ENCODE measurements around the gene CCR5AS.

DNA sequence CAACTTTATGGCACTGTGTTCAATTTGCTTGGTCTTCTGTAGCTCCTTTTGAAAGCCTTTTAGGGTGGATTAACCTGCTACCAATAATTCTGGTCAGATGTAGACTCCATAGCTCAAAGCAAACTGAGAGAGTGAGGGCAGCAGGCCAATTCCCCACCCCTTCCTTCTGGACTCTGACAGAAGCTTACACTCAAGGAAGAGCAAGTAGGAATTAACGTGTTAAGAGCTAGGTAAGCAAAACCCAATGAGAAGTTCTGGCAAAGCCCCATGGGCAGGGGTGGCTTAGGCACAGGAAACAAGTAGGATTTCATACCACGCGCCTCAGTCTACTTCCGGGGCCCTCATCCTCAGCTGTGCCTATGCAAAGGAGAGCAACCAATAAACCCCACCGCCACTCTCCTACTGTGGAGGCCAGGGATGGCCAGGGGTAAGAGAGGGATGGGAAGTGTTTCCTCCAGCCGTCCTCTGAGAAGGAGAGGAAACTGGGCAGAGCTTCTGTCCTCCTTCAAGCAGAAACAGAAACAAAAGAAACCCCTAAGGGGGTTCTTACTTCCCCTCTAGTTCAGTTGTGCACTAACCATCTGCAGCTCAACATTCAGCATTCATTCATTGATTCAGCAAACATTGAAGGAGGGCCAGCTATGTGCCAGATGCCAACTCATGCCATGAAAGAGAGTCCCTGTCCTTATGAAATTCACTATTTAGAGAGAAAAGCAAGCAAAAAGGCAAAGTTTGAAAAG is 23.5 kb downstream of the CCR5AS start:
- TF ChIP-seq, protein P1, sequence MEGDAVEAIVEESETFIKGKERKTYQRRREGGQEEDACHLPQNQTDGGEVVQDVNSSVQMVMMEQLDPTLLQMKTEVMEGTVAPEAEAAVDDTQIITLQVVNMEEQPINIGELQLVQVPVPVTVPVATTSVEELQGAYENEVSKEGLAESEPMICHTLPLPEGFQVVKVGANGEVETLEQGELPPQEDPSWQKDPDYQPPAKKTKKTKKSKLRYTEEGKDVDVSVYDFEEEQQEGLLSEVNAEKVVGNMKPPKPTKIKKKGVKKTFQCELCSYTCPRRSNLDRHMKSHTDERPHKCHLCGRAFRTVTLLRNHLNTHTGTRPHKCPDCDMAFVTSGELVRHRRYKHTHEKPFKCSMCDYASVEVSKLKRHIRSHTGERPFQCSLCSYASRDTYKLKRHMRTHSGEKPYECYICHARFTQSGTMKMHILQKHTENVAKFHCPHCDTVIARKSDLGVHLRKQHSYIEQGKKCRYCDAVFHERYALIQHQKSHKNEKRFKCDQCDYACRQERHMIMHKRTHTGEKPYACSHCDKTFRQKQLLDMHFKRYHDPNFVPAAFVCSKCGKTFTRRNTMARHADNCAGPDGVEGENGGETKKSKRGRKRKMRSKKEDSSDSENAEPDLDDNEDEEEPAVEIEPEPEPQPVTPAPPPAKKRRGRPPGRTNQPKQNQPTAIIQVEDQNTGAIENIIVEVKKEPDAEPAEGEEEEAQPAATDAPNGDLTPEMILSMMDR (IDR thresholded peaks at IDR 0.05) = no peak
- TF ChIP-seq EZH2 (IDR thresholded peaks at IDR 0.05) (no peak), EZH2phosphoT487 (IDR thresholded peaks at IDR 0.05) (no peak)

Measured in neural progenitor cell (in vitro differentiated cells).